ENCODE measurements around the gene DCHS1.
"Not testable (repeated sequence)": the region's sequence is repeated elsewhere in the genome, so short reads cannot be mapped to it uniquely, and the experiment has no call there.

Gene DCHS1

DNA sequence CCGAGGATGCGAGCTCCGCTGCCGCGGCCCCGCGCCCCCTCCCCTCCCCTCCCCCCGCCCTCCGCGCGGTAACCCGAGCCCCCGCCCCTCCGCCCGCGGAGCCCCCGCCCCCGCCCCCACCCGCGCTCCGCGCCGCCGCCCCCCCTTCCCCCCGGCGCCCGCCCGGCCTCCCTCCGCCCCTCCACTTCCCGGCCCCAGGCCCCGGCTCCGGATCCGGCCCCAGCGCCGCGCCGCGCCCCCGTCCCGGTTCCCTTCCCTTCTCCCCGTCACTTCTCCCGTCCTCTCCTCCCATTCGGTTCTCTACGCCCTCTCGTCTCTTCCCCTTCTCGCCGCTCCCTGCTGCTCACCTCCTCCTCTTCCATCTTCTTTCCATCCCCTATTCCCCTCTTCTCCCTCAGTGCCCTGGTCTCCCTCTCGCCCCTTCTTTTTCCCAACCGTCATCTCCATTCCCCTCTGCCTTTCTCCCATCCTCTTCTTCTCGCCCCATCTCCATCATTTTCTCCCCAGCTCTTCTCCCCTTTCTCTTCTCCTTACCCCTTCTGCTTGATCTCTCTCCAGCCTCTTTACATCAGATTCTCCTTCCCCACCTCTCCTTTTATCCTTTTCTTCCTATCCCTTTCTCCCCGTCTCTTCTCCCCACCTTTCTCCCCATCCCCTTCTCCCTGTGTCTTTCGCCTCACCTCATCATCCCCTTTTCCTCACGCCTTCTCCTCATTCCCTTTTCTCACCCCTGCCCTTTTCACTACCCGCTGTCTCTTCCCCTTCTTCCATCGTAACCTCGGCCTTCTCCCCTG is at the start of gene DCHS1:
Gene DCHS1 (minus strand): TSS at position 20 of the 794 bp plus-strand sequence. CDS start 14,196 bp downstream, outside the sequence.
- DNase-seq, result no peak

GRCh38 chr11:6703247-6704063 is 47.8 kb upstream of the DCHS1 start:
- peak; percentile 87 to 91 for DNase-seq

- not testable (repeated sequence) for DNase-seq
Observed at GRCh38 chr11:6701955-6702354, 46.3 kb upstream of the DCHS1 start.

DNA sequence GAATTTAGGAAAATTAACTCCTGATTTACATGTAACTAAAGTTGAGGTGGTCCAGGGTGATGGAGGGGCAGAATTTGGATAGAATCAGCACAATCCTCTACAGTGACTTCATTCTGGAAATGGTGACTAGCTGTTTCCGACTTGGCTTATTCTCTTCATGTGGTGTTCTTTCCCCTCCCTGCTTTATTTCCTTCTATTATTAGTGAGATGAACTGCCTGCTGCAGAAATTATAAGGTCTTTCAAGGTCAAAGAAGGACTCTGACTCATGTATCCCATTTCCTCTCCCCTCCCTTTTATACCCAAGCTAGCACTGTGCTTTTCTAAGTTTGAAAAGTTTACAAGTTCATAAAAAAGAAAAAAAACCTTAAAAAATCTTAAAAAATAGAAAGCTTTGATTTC is 39.8 kb upstream of the DCHS1 start:
- no peak for DNase-seq

DNA sequence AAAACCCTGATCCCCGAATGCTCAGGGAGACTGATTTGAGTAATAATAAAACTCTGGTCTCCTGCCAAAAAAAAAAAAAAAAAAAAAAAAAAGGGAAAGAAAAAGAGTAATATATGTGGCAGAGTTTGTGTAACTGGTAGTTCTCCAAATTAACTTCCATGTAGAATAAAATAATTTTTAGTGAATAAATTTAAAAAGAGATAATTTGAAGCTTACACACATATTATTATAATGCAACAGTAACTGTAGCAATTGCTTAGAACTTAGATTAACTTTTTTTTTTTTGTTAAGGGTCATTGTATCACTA is 38.6 kb upstream of the DCHS1 start:
- DNase-seq, result no peak

DNA sequence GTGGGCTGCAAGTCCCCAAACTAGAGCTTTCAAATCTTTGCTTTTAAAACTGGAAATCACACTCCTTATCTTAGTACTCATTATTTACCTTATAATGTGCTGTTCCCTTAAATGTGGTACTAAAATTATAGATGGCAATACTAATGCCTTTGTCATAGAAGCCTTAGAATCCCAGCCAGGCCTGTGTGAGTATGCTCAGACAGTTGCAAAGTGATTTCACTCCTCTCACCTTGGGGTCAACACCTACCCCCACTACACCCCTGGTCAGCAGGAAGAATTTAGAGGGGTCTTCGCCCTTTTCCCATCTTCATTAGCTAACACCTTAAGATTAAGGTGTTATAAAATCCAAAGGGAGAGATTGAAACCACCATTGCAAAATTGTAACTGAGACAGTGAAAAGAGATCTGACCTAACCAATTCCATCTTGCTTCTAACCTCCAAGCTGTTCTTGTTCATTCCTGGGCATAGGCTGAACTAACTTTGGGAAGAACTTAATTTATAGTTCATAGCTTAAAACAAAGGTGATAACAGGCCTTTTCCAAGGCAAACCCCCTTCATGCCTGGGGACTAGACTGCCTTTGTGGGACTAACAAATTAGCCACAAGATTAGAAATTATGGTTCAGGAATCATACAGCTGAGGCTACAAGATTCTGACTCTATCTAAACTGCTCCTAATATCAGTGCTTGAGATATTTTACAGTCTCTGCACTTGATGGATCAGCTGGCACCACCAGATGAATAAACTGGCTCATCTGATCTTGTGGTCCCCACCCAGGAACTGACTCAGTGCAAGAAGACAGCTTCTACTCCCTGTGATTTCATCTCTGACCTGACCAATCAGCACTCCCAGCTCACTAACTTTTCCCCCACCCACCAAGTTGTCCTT is 38.0 kb upstream of the DCHS1 start:
- peak; percentile 80 to 92 for DNase-seq

DNA sequence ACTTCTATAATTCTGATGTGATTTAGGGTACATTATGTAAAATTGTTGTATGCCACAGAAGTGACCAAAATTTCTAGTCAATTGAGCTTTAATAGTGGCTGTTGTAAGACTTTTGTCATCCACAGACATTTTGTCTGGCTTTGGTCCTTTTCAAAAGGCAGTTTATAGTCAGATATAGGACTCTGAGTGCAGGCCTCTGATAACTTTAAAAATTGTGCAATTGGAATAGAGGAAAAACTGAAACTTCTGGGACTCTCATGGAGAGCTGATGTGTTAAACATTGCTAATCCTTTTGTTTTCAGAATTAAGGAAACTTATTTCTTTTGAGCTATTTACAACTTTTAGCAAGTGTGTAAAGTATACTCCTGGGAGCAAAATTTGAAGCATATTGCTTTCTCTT is 36.5 kb upstream of the DCHS1 start:
- DNase-seq, result no peak

- DNase-seq, result not testable (repeated sequence)
Observed at GRCh38 chr11:6690431-6691132, 35.0 kb upstream of the DCHS1 start.

DNA sequence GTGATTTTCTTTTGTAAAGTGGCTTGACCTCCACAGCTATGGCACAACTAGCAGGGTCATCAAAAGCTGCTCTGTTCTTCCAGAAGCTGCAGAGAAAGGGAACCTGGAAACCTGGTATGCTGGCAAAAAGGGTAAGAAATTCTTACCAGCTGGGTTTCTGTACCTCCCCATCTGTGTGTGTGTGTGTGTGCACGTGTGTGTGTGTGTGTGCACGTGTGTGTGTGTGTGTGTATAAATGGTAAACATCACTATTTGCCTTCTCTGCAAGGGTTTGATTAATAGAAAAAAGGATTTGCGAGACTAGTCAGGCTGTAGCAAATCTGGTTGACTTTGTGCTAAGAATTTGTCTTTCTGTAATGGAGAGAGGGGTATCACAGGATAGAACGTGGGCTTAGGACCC is 32.3 kb upstream of the DCHS1 start:
- DNase-seq, result no peak

DNA sequence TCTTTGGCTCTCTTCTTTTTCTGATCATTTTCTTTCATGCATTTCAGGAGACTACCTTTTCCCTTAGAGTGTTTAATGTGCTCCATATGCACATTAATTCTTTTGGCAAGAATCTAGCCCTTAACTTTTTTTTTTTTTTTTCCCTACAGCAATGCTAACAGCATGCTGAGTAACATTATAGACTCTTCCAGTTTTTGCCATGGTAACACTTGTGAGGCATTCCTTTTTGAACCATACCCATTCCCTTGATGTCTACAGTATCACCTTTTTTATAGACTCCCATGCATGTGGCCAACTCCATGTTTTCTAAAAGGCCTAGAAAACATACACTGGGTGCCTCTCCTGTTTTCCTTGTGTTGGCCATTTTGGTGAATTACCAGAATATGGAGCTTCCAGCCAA is 30.4 kb upstream of the DCHS1 start:
- DNase-seq, result no peak

DNA sequence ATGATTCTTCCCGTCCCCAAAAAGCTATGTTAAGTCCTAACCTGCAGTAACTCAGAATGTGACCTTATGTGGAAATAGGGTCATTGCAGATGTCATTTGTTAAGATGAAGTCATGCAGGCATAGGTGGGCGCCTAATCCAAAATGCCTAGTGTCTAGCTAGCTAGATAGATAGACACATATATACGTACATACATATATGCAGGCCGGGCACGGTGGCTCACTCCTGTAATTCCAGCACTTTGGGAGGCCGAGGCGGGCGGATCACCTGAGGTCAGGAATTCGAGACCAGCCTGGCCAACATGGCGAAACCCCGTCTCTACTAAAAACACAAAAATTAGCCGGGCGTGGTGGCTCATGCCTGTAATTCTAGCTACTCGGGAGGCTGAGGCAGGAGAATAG is 28.5 kb upstream of the DCHS1 start:
- peak in 1 of 2 donors; percentile 10 for DNase-seq

DNA sequence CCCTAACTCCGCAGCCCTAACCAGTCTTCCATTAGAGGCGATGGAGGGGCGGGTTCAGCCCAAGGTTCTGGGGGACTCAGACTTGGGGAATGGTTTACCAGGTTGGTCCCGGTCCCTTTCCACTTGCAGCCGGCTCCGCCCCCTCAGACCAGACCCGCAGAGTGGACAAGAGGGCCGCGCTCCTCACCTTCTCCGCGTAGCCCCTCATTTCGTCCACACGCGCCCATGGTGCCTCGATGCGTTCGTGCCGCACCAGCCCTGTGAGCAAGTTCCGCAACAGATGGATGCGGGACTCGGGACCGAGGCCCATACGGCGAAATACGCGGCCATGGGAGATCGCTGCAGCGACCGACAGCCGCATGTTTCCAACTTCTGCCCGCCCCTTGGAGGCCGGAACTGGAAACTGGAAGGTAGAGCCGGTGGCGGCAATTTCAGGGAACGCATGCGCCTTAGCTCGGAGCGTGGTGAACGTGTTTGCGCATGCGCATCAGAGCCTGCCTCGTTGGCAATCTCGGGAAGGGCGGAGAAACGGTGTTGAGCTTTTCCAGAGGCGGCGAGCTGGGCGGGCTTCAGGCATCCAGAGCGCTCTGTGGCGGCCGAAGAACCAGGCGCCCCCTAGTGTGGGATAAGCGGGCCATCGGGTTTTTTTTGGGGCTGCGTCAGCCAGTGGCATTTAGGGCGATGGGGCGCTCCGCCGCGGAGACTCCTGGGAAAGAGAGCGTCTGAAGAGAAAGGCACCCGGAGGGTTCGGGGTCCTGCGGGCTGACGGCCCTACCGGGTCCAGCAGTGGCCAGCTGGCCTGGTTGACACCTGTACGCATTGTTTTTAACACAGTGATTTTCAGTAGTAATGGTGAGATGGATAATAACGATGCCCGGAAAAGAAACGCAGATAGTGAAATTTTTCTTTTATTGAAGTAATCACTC is 27.6 kb upstream of the DCHS1 start, which contains the start of gene MRPL17:
Gene MRPL17 (minus strand): TSS at position 405 of the 926 bp plus-strand sequence. CDS start 44 bp downstream, at position 361.
- DNase-seq, result peak; percentile 99 to 100

DNA sequence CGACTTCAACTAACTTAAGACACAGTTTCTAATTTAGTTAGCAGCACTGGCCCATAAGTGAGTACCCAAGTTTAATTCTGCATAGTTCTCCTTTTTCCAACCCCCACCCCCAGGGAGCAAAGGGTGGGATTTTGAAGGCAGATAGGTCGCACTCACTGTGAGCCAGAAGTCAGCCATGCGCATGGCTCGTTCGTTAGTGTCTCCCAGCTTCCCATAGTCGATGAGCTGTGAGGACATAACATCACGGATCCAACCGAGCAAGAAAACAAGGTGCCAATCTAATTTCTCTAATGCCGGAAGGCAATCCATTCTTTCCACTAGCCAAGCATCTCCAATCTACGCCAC is 27.0 kb upstream of the DCHS1 start:
- DNase-seq, result no peak

DNA sequence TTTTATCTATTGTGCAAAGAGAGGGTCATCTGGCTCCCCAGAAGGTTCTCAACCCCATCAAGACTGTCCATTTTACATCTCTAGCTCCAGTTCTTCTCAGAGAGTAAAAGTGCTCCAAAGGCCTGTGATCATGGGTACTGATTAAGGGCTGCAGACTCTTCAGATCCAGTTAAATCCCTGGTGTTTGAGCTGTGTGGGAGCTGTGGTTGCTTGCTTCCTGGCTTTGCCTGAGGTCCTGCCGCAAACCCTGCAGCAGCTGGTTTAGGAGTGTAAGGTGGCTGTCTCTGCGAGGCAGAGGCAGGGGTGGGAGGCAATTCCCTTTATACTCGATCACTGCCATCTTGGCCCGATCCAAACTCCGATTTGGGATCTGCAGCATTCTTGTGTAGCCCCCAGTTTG is 26.3 kb upstream of the DCHS1 start:
- DNase-seq, result no peak

GRCh38 chr11:6681505-6681904 is 25.9 kb upstream of the DCHS1 start:
- no peak for DNase-seq

DNA sequence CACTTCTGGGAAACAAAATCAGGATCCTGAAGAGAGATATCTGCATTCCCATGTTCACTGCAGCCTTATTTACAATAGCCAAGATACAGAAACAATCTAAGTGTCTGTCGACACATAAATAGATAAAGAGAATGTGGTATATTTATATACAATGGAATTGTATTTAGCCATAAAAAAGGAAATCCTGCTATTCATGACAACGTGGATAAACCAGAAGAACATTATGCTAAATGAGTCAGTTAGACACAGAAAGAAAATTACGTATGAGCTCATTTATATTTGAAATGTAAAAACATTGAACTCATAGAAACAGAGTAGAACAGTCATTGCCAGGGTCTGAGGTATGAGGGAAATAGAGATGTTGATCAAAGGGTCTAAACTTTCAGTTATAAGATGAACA is 21.4 kb upstream of the DCHS1 start:
- DNase-seq, result no peak

- DNase-seq, result no peak
Observed at GRCh38 chr11:6674862-6675261, 19.3 kb upstream of the DCHS1 start.

DNA sequence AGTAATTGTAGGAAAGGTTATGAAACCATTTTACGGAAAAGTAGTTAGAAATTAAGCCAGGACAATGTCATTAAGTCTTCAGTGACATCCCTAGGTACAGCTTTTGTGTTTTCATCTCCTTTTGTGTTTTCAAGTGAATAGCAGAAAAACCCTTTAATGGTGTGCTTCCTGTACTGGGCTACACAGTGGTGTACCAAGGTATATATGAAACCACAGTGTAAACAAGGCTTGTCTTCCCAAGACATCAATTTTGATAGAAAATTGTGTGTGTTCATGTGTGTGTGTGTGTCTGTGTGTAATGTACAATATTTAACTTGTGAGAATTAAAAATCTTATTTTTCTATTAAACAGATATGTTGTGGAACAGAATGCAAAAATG is 18.6 kb upstream of the DCHS1 start:
- no peak for DNase-seq

- DNase-seq, result no peak
Observed at GRCh38 chr11:6673523-6674218, 18.1 kb upstream of the DCHS1 start.

DNA sequence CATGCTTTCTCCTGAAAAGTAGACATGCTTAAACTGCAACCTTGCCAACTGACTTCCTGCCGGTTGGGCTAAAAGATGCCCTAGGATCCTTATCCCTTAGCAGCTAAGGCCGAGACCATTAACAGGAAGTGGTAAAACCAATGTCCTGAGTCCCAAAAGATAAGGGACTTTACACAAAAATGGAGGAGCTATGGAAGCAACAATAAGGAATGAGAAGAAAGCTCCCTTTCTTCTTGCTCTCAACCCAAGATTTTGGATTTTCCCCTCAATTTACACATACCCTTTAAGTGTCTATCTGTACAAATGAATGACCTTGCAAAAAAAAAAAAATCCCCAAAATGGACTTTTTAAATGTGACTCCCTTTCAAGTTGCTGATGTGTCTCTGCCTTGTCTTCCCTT is 16.4 kb upstream of the DCHS1 start:
- DNase-seq, result no peak

Data from inflammatory macrophage treated with lipopolysaccharide for 1 hour (primary cell).